Panc1 (cell line): ENCODE results near the gene UQCC2. TPM values are rescaled to one million over a fixed set of nuclear protein-coding genes. Genes with fewer than 3 reads are reported as not detected.

Experiments used
- ATAC-seq: fragments of 200-7000 bp; cut with Tn5 transposase; 2 replicates; pipeline ENCODE4 v1.9.1; 2020; ENCODE audit warnings: mild to moderate bottlenecking, moderate library complexity
- BruUV-seq: library from RNA; stranded (reverse); fragments of 400-500 nt; replicated peaks from 2 replicates; lab custom pipeline; 2021; lab: Mats Ljungman, UMichigan
- CTCF ChIA-PET: fragments of 300-600 bp; sonication (Branson Sonifier 250); formaldehyde crosslinking; loops from one replicate; lab custom pipeline; 2022; ENCODE audit warnings: antibody characterized with exemption; lab: Charles Lee
- POLR2A ChIA-PET: fragments of 300-600 bp; sonication (Branson Sonifier 250); formaldehyde crosslinking; loops from one replicate; lab custom pipeline; 2022; ENCODE audit warnings: antibody characterized with exemption; lab: Charles Lee
- DNase-seq: peaks from one replicate; pipeline ENCODE4 v3.0.0-alpha.2; 2010; ENCODE audit warnings: low read depth, low spot score
- H3K27ac ChIP-seq: 2 replicates; pipeline ENCODE4 v1.5.1; 2011; ENCODE audit warnings: mild to moderate bottlenecking, low read length, inconsistent platforms
- H3K27me3 ChIP-seq: fragments of 200-500 bp; sonication (Bioruptor generic); 2 replicates; pipeline ENCODE4 v1.6.0; 2014; ENCODE audit warnings: low read length, inconsistent platforms; ENCODE audit not compliant: control insufficient read depth, insufficient read depth
- H3K36me3 ChIP-seq: fragments of 200-500 bp; sonication (Bioruptor generic); 2 replicates; pipeline ENCODE4 v1.5.1; 2014; ENCODE audit warnings: inconsistent platforms, mild to moderate bottlenecking, low read length, moderate library complexity; ENCODE audit not compliant: control insufficient read depth, insufficient read depth
- H3K4me1 ChIP-seq: 2 replicates; pipeline ENCODE4 v1.5.1; 2011; ENCODE audit warnings: inconsistent platforms, mild to moderate bottlenecking, low read length, moderate library complexity; ENCODE audit not compliant: control insufficient read depth, insufficient read depth
- H3K4me3 ChIP-seq, 2 experiments: 2 replicates each; pipeline ENCODE4 v1.5.1; 2011 to 2012; ENCODE audit warnings: low read depth in 2 of 2, low read length in 2 of 2, mild to moderate bottlenecking in 2 of 2, inconsistent platforms in 1 of 2, moderate library complexity in 1 of 2
- H3K9me3 ChIP-seq: fragments of 200-500 bp; sonication (Bioruptor generic); 2 replicates; pipeline ENCODE4 v1.5.1; 2014; ENCODE audit warnings: low read depth, mild to moderate bottlenecking, inconsistent platforms, low read length, moderate library complexity; ENCODE audit not compliant: control insufficient read depth, insufficient read depth
- CTCF ChIP-seq: fragments of 450-650 bp; IDR thresholded peaks from 2 replicates; pipeline ENCODE4 v1.5.1; 2017; ENCODE audit warnings: mild to moderate bottlenecking
- POLR2AphosphoS5 ChIP-seq: IDR thresholded peaks from 2 replicates; pipeline ENCODE4 v1.6.1; 2012; ENCODE audit warnings: mild to moderate bottlenecking, low read depth, low read length, moderate library complexity
- REST ChIP-seq, 2 experiments: IDR thresholded peaks; 2 replicates each; pipeline ENCODE4 v1.6.1; 2011 to 2012; ENCODE audit warnings: low read depth in 2 of 2, control low read depth in 1 of 2, low read length in 1 of 2, mild to moderate bottlenecking in 1 of 2, moderate library complexity in 1 of 2; ENCODE audit not compliant: insufficient read depth in 1 of 2
- SIN3A ChIP-seq: IDR thresholded peaks from 2 replicates; pipeline ENCODE4 v1.6.1; 2012; ENCODE audit warnings: low read depth, mild to moderate bottlenecking, low read length, moderate library complexity, borderline replicate concordance; ENCODE audit not compliant: insufficient read depth
- TCF7L2 ChIP-seq: IDR thresholded peaks from 2 replicates; pipeline ENCODE4 v1.6.1; 2011; ENCODE audit warnings: mild to moderate bottlenecking, low read depth, low read length, inconsistent platforms
- in situ Hi-C: cut with HindIII; loops from 2 replicates; pipeline ENCODE4 v1.10.0; 2016; ENCODE audit warnings: low sequenced_read_pairs, low pct_unique_long_range_greater_than_20kb
- intact Hi-C: fragments of 100-400 bp; cut with micrococcal nuclease; formaldehyde crosslinking; loops from one replicate; pipeline ENCODE4 v1.10.0; 2022; ENCODE audit not compliant: unreplicated experiment
- total RNA-seq: library from RNA; stranded (reverse); gene quantifications from one replicate; pipeline ENCODE4 v1.2.1, GENCODE V29; 2021; ENCODE audit not compliant: unreplicated experiment

UQCC2 gene
- total RNA-seq, 1 experiment from 2014 or later = 135 TPM

DNA sequence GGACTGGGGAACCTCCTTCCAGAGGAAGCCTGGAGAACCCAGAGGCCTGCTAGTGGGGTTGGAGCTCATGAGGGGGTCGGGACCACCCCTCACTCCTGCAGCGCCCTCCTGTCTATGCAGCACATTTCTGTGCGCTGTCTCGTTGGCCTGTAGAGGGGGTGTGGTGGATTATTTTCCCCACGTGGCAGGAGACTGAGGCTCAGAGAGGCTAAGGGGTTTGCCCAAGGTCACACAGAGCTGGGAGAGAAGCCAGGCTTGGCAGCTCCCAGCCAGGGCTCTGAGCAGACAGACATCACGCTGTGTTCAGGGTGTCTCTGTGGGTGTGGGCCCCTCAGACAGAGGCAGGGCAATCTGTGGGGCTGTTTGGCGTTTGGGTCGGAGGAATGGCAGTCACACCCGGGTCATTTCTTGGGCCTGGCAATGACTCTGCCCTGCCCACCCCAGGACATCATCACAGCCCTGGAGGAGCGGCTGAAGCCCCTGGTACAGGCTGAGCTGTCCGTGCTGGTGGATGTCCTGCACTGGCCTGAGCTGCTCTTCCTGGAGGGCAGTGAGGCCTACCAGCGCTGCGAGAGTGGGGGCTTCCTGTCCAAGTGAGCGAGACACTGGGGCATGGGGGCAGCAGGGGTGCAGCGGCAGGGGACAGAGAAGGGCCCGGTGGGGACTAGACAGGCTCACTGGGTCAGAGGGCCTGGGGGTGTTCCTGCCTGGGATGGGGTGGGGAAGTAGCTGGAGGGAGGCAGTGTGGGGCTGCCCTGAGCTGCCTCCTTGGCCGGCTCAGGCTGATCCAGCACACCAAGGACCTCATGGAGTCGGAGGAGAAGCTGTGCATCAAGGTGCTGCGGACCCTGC is 27.7 kb downstream of the UQCC2 start:
- H3K4me3 ChIP-seq = no peak overlapping the region
- no peak for TF ChIP-seq SIN3A
- no peak for TF ChIP-seq REST (IDR thresholded peaks at IDR 0.05; ENCODE audit: insufficient read depth in 1 of 2, low read depth in 2 of 2, low read length in 1 of 2)
- no peak for TF ChIP-seq CTCF
- no peak for TF ChIP-seq TCF7L2
- TF ChIP-seq POLR2AphosphoS5 = no peak
- CTCF ChIA-PET = interaction anchor here (1.6 kb wide), 1 partner anchor 97 kb away, joined by 3 read pairs; no protein-coding TSS in a partner anchor
- no peaks in the 10 kb centered on the region for H3K4me1 ChIP-seq
- no peaks in the 10 kb centered on the region for H3K9me3 ChIP-seq
- no TSS peak for BruUV-seq
- DNase-seq (no peak), ATAC-seq (no peak)
- POLR2A ChIA-PET = no interaction called here
- in situ Hi-C loops (no loop called here), intact Hi-C loops (no loop called here)
- no peaks in the 10 kb centered on the region for H3K36me3 ChIP-seq
- H3K27ac ChIP-seq = no peak overlapping the region
- H3K27me3 ChIP-seq = no peaks in the 10 kb centered on the region

DNA sequence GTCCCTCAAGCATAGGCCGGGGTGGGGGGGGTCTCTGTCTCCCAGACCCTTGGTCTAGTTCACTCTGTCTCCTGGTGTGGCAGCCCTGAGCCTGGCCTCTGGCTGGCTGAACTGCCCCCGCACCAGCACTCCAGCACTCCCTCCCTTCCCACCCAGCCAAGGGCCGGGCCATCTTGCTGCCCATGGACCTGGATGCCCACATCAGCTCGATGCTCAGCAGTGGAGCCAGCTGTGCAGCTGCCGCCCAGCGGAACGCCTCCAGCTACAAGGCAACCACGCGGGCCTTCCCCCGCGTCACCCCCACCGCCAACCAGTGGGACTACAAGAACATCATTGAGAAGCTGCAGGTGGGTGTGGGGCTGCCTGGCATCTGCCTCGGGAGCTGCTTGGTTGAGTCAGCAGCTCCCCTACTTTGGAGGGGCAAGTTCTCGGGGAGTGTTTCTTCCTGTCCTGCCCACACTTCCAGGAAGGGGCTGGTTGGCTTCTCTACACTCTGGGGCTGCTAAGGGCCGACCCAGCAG is 28.4 kb downstream of the UQCC2 start:
- no peak overlapping the region for H3K4me3 ChIP-seq
- intact Hi-C loops = no loop called here
- ATAC-seq (no peak), DNase-seq (no peak)
- no TSS peak for BruUV-seq
- H3K27ac ChIP-seq = no peak overlapping the region
- CTCF ChIA-PET = interaction anchor here (1.6 kb wide), 1 partner anchor 96 kb away, joined by 3 read pairs; no protein-coding TSS in a partner anchor
- H3K9me3 ChIP-seq = no peaks in the 10 kb centered on the region
- POLR2A ChIA-PET = interaction anchor here (1.3 kb wide), 1 partner anchor 10 kb away, joined by 5 read pairs; no protein-coding TSS in a partner anchor
- H3K27me3 ChIP-seq = no peaks in the 10 kb centered on the region
- in situ Hi-C loops = no loop called here
- no peak for TF ChIP-seq SIN3A
- no peak for TF ChIP-seq REST (IDR thresholded peaks at IDR 0.05; ENCODE audit: insufficient read depth in 1 of 2, low read depth in 2 of 2, low read length in 1 of 2)
- no peak for TF ChIP-seq POLR2AphosphoS5
- no peak for TF ChIP-seq TCF7L2
- TF ChIP-seq CTCF = no peak
- no peaks in the 10 kb centered on the region for H3K36me3 ChIP-seq
- H3K4me1 ChIP-seq = no peaks in the 10 kb centered on the region
